ENCODE data around the gene INSR. TPM values are rescaled to one million over a fixed set of nuclear protein-coding genes. Genes with fewer than 3 reads are reported as not detected.
"Not testable (repeated sequence)": the region's sequence is repeated elsewhere in the genome, so short reads cannot be mapped to it uniquely, and the experiment has no call there.

INSR gene
- total RNA-seq, 1 donor: 44.2 TPM

GRCh38 chr19:7068599-7068998, 225.6 kb downstream of the INSR start:
- H3K4me1 ChIP-seq (ENCODE audit: insufficient read depth, low read length): peaks cover 8% of the 10 kb centered on the region
- TF ChIP-seq CTCF (IDR thresholded peaks at IDR 0.05; ENCODE audit: extremely low read depth, low read depth, low read length): no peak
- H3K4me2 ChIP-seq (ENCODE audit: insufficient read depth, low read length): peak overlapping the region; percentile 81
- no peak overlapping the region for H3K27ac ChIP-seq (ENCODE audit: low read depth, low read length)
- H3K36me3 ChIP-seq (ENCODE audit: insufficient read depth, low read length): peaks cover 18% of the 10 kb centered on the region
- no peaks in the 10 kb centered on the region for H3K9me3 ChIP-seq (ENCODE audit: low read depth, low read length)
- H3K4me3 ChIP-seq (ENCODE audit: insufficient read depth, low read length): no peak overlapping the region
- DNase-seq (ENCODE audit: insufficient read length, low spot score, missing footprints): no peak
- H2AFZ ChIP-seq (ENCODE audit: low read length): peak overlapping the region; percentile 68
- peaks cover 18% of the 10 kb centered on the region for H3K79me2 ChIP-seq (ENCODE audit: insufficient read depth, low read length)
- no peaks in the 10 kb centered on the region for H3K27me3 ChIP-seq (ENCODE audit: insufficient read depth, low read length)
- no peaks in the 10 kb centered on the region for H4K20me1 ChIP-seq (ENCODE audit: insufficient read depth, low read length)

- peak overlapping the region; percentile 6 for H3K4me2 ChIP-seq (ENCODE audit: insufficient read depth, low read length)
- H3K27me3 ChIP-seq (ENCODE audit: insufficient read depth, low read length): no peaks in the 10 kb centered on the region
- H2AFZ ChIP-seq (ENCODE audit: low read length): no peak overlapping the region
- H3K4me3 ChIP-seq (ENCODE audit: insufficient read depth, low read length): no peak overlapping the region
- no peaks in the 10 kb centered on the region for H3K9me3 ChIP-seq (ENCODE audit: low read depth, low read length)
- H3K4me1 ChIP-seq (ENCODE audit: insufficient read depth, low read length): peaks cover 8% of the 10 kb centered on the region
- TF ChIP-seq CTCF (IDR thresholded peaks at IDR 0.05; ENCODE audit: extremely low read depth, low read depth, low read length): no peak
- no peaks in the 10 kb centered on the region for H4K20me1 ChIP-seq (ENCODE audit: insufficient read depth, low read length)
- H3K79me2 ChIP-seq (ENCODE audit: insufficient read depth, low read length): peaks cover 18% of the 10 kb centered on the region
- no peak for DNase-seq (ENCODE audit: insufficient read length, low spot score, missing footprints)
- H3K27ac ChIP-seq (ENCODE audit: low read depth, low read length): no peak overlapping the region
- H3K36me3 ChIP-seq (ENCODE audit: insufficient read depth, low read length): peaks cover 9% of the 10 kb centered on the region
These were observed 226.5 kb downstream of the INSR start for GRCh38 chr19:7067716-7068115.

GRCh38 chr19:7067122-7067521, 227.1 kb downstream of the INSR start:
- not testable (repeated sequence) for H3K36me3 ChIP-seq (ENCODE audit: insufficient read depth, low read length); H3K27me3 ChIP-seq (ENCODE audit: insufficient read depth, low read length); DNase-seq (ENCODE audit: insufficient read length, low spot score, missing footprints); H4K20me1 ChIP-seq (ENCODE audit: insufficient read depth, low read length); H3K27ac ChIP-seq (ENCODE audit: low read depth, low read length); H3K4me2 ChIP-seq (ENCODE audit: insufficient read depth, low read length); H3K4me3 ChIP-seq (ENCODE audit: insufficient read depth, low read length); H3K9me3 ChIP-seq (ENCODE audit: low read depth, low read length); H3K4me1 ChIP-seq (ENCODE audit: insufficient read depth, low read length)
- peaks cover 18% of the 10 kb centered on the region for H3K79me2 ChIP-seq (ENCODE audit: insufficient read depth, low read length)
- TF ChIP-seq CTCF (IDR thresholded peaks at IDR 0.05; ENCODE audit: extremely low read depth, low read depth, low read length): peak; percentile 23
- peak overlapping the region; percentile 76 for H2AFZ ChIP-seq (ENCODE audit: low read length)

GRCh38 chr19:7063764-7064418, 230.3 kb downstream of the INSR start:
- Histone ChIP-seq H3K4me2 (ENCODE audit: insufficient read depth, low read length) (no peak overlapping the region), H2AFZ (ENCODE audit: low read length) (no peak overlapping the region), H3K36me3 (ENCODE audit: insufficient read depth, low read length) (no peaks in the 10 kb centered on the region), H3K4me3 (ENCODE audit: insufficient read depth, low read length) (no peak overlapping the region), H3K27ac (ENCODE audit: low read depth, low read length) (no peak overlapping the region), H3K27me3 (ENCODE audit: insufficient read depth, low read length) (no peaks in the 10 kb centered on the region), H3K79me2 (ENCODE audit: insufficient read depth, low read length) (no peaks in the 10 kb centered on the region), H4K20me1 (ENCODE audit: insufficient read depth, low read length) (no peaks in the 10 kb centered on the region), H3K4me1 (ENCODE audit: insufficient read depth, low read length) (no peaks in the 10 kb centered on the region), H3K9me3 (ENCODE audit: low read depth, low read length) (no peaks in the 10 kb centered on the region)
- DNase-seq (ENCODE audit: insufficient read length, low spot score, missing footprints): no peak
- no peak for TF ChIP-seq CTCF (IDR thresholded peaks at IDR 0.05; ENCODE audit: extremely low read depth, low read depth, low read length)
